Measurements from ENCODE around the gene ALPI. TPM values are rescaled to one million over a fixed set of nuclear protein-coding genes. Genes with fewer than 3 reads are reported as not detected.
"Not testable (repeated sequence)": the region's sequence is repeated elsewhere in the genome, so short reads cannot be mapped to it uniquely, and the experiment has no call there.

ALPI gene
- total RNA-seq, 2 experiments from 2014 or later = not detected

- H3K36me3 Mint-ChIP-seq = no peaks in the 10 kb centered on the region
- intact Hi-C loops (cut with micrococcal nuclease) = no loop called here
- no peaks in the 10 kb centered on the region for H3K4me1 Mint-ChIP-seq (ENCODE audit: low read depth)
- ChIA-PET CTCF (interaction anchor here (0.6 to 2.4 kb wide), 13 partner anchors 8 to 547 kb away, joined by 3 to 19 read pairs (median 4); no protein-coding TSS in a partner anchor), POLR2A (interaction anchor here (0.6 kb wide), 1 partner anchor 149 kb away, joined by 4 read pairs; no protein-coding TSS in a partner anchor)
- H3K27me3 Mint-ChIP-seq = no peaks in the 10 kb centered on the region
- DNase-seq = no peak
- no peak overlapping the region for H3K4me3 Mint-ChIP-seq
- H3K9me3 Mint-ChIP-seq = no peaks in the 10 kb centered on the region
- no peak overlapping the region for H3K27ac Mint-ChIP-seq
Observed at GRCh38 chr2:232447091-232447620, 8.8 kb upstream of the ALPI start.

GRCh38 chr2:232447638-232448303 is 8.2 kb upstream of the ALPI start:
- no peaks in the 10 kb centered on the region for H3K9me3 Mint-ChIP-seq
- H3K4me3 Mint-ChIP-seq = no peak overlapping the region
- no peak overlapping the region for H3K27ac Mint-ChIP-seq
- H3K27me3 Mint-ChIP-seq = no peaks in the 10 kb centered on the region
- CTCF ChIA-PET = interaction anchor here (0.6 to 2.4 kb wide), 10 partner anchors 9 to 533 kb away, joined by 3 to 19 read pairs (median 4); no protein-coding TSS in a partner anchor
- no peaks in the 10 kb centered on the region for H3K36me3 Mint-ChIP-seq
- H3K4me1 Mint-ChIP-seq (ENCODE audit: low read depth) = no peaks in the 10 kb centered on the region
- intact Hi-C loops (cut with micrococcal nuclease) = no loop called here
- DNase-seq = no peak
- POLR2A ChIA-PET = interaction anchor here (0.6 kb wide), 1 partner anchor 150 kb away, joined by 4 read pairs; no protein-coding TSS in a partner anchor

GRCh38 chr2:232448304-232448690 is 7.7 kb upstream of the ALPI start:
- POLR2A ChIA-PET = no interaction called here
- Mint-ChIP-seq H3K27ac (no peak overlapping the region), H3K36me3 (no peaks in the 10 kb centered on the region), H3K9me3 (no peaks in the 10 kb centered on the region), H3K27me3 (no peaks in the 10 kb centered on the region), H3K4me3 (no peak overlapping the region), H3K4me1 (ENCODE audit: low read depth) (no peaks in the 10 kb centered on the region)
- intact Hi-C loops (cut with micrococcal nuclease) = no loop called here
- CTCF ChIA-PET = interaction anchor here (1.6 to 2.4 kb wide), 2 partner anchors 9 to 26 kb away, joined by 5 to 13 read pairs; no protein-coding TSS in a partner anchor
- DNase-seq = no peak

DNA sequence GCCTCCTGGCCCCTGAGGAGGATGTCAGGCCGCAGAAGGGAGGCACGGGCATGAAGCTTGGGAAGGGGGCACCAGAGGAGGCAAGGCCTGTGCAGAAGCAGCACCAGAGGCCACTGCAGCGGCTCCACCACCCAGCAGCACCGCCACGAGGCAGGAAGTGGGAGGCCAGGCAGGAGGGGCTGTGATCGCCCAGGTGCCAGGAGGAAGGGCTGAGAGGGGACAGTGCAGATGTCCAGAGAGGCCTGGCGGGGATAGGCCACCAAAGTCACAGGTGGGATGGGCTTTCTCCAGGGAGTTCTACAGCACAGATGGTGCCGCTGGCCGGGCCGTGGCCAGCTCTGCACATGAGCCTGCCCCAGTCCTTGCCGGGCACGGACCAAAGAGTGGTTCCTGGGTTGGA is 6.0 kb upstream of the ALPI start:
- H3K4me3 Mint-ChIP-seq = no peak overlapping the region
- H3K4me1 Mint-ChIP-seq (ENCODE audit: low read depth) = no peaks in the 10 kb centered on the region
- H3K36me3 Mint-ChIP-seq = no peaks in the 10 kb centered on the region
- H3K9me3 Mint-ChIP-seq = no peaks in the 10 kb centered on the region
- intact Hi-C loops (cut with micrococcal nuclease) = no loop called here
- DNase-seq = no peak
- CTCF ChIA-PET = interaction anchor here (1.1 kb wide), 1 partner anchor 72 kb away, joined by 3 read pairs; no protein-coding TSS in a partner anchor
- H3K27me3 Mint-ChIP-seq = no peaks in the 10 kb centered on the region
- POLR2A ChIA-PET = no interaction called here
- no peak overlapping the region for H3K27ac Mint-ChIP-seq

DNA sequence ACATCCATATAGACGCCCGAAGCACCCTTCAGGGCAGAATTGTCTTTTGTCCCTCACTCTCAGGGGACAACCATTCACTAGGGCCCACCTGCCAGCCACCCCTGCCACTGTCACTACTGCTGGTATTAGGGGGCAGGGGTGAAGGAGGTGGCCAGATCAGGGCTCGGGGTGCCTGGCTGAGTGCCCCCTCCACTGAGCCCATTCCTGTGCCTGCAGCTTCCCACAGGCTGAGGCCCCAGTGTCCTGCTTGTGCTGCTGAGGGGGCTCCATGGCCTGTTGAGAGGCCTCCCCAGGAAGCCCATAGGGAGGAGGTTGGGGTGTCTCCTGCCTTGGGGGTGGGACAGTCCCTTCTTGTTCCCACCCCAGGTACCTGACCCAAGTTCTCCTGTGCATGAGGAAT is 4.3 kb upstream of the ALPI start:
- H3K4me1 Mint-ChIP-seq (ENCODE audit: low read depth); H3K27ac Mint-ChIP-seq; H3K36me3 Mint-ChIP-seq; H3K4me3 Mint-ChIP-seq; intact Hi-C loops (cut with micrococcal nuclease); H3K9me3 Mint-ChIP-seq; H3K27me3 Mint-ChIP-seq; CTCF ChIA-PET; POLR2A ChIA-PET; DNase-seq: not testable (repeated sequence)

GRCh38 chr2:232454630-232455029 is 1.3 kb upstream of the ALPI start:
- Mint-ChIP-seq H3K27ac (no peak overlapping the region), H3K36me3 (no peaks in the 10 kb centered on the region), H3K27me3 (peaks cover 8% of the 10 kb centered on the region), H3K4me1 (ENCODE audit: low read depth) (no peaks in the 10 kb centered on the region), H3K4me3 (no peak overlapping the region), H3K9me3 (no peaks in the 10 kb centered on the region)
- intact Hi-C loops (cut with micrococcal nuclease) = no loop called here
- no peak for DNase-seq
- ChIA-PET POLR2A (no interaction called here), CTCF (no interaction called here)

DNA sequence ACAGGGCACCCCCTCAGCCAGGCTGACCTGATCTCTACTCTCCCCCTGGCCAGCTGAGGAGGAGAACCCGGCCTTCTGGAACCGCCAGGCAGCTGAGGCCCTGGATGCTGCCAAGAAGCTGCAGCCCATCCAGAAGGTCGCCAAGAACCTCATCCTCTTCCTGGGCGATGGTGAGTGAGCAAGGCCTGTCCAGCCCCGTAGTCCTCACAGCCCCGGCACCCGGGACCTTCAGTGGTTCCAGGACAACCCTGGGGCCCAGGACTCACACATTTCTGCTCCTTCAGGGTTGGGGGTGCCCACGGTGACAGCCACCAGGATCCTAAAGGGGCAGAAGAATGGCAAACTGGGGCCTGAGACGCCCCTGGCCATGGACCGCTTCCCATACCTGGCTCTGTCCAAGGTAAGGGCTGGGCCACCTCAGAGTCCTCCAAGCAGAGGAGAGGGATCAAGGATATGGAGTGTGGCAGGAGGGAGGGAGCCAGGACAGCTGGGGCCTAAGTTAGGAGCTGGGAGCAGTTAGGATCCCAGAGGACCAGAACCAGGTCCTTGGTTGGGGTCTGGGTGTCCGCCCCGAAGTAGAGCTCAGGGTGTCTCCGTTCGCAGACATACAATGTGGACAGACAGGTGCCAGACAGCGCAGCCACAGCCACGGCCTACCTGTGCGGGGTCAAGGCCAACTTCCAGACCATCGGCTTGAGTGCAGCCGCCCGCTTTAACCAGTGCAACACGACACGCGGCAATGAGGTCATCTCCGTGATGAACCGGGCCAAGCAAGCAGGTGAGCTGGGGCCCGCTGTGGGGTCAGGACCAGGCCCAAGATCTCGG is 555 bp downstream of the ALPI start:
- Mint-ChIP-seq H3K27ac (no peak overlapping the region), H3K36me3 (no peaks in the 10 kb centered on the region), H3K4me3 (no peak overlapping the region), H3K9me3 (no peaks in the 10 kb centered on the region), H3K27me3 (peaks cover 13% of the 10 kb centered on the region), H3K4me1 (ENCODE audit: low read depth) (no peaks in the 10 kb centered on the region)
- no peak for DNase-seq
- POLR2A ChIA-PET = interaction anchor here (1.0 kb wide), 1 partner anchor 76 kb away, joined by 3 read pairs; no protein-coding TSS in a partner anchor
- CTCF ChIA-PET = no interaction called here
- intact Hi-C loops (cut with micrococcal nuclease) = no loop called here

GRCh38 chr2:232457121-232458011 is 1.4 kb downstream of the ALPI start:
- ChIA-PET POLR2A (interaction anchor here (1.0 kb wide), 1 partner anchor 75 kb away, joined by 3 read pairs; no protein-coding TSS in a partner anchor), CTCF (interaction anchor here (1.2 kb wide), 1 partner anchor 10 kb away, joined by 3 read pairs; no protein-coding TSS in a partner anchor)
- no peaks in the 10 kb centered on the region for H3K9me3 Mint-ChIP-seq
- no peaks in the 10 kb centered on the region for H3K36me3 Mint-ChIP-seq
- H3K27ac Mint-ChIP-seq = no peak overlapping the region
- H3K27me3 Mint-ChIP-seq = peaks cover 13% of the 10 kb centered on the region
- intact Hi-C loops (cut with micrococcal nuclease) = no loop called here
- no peaks in the 10 kb centered on the region for H3K4me1 Mint-ChIP-seq (ENCODE audit: low read depth)
- H3K4me3 Mint-ChIP-seq = no peak overlapping the region
- DNase-seq = no peak

GRCh38 chr2:232458051-232458660 is 2.2 kb downstream of the ALPI start:
- ChIA-PET POLR2A (no interaction called here), CTCF (interaction anchor here (1.2 kb wide), 1 partner anchor 11 kb away, joined by 3 read pairs; no protein-coding TSS in a partner anchor)
- H3K36me3 Mint-ChIP-seq = no peaks in the 10 kb centered on the region
- H3K27ac Mint-ChIP-seq = no peak overlapping the region
- H3K4me1 Mint-ChIP-seq (ENCODE audit: low read depth) = no peaks in the 10 kb centered on the region
- no peak for DNase-seq
- H3K9me3 Mint-ChIP-seq = no peaks in the 10 kb centered on the region
- peaks cover 13% of the 10 kb centered on the region for H3K27me3 Mint-ChIP-seq
- no peak overlapping the region for H3K4me3 Mint-ChIP-seq
- intact Hi-C loops (cut with micrococcal nuclease) = no loop called here

- Mint-ChIP-seq H3K27ac (no peak overlapping the region), H3K9me3 (no peaks in the 10 kb centered on the region), H3K4me3 (no peak overlapping the region), H3K27me3 (peaks cover 13% of the 10 kb centered on the region), H3K36me3 (no peaks in the 10 kb centered on the region), H3K4me1 (ENCODE audit: low read depth) (no peaks in the 10 kb centered on the region)
- ChIA-PET CTCF (no interaction called here), POLR2A (no interaction called here)
- intact Hi-C loops (cut with micrococcal nuclease) = no loop called here
- DNase-seq = no peak
Observed at GRCh38 chr2:232458661-232459418, 2.9 kb downstream of the ALPI start.
